ENCODE data around the gene SNN. TPM values are rescaled to one million over a fixed set of nuclear protein-coding genes. Genes with fewer than 3 reads are reported as not detected.

SNN gene
- total RNA-seq, 3 donors from 2014 or later = 16.4 to 68.3 (median 18.7) TPM

GRCh38 chr16:11681976-11682654 lies 13.9 kb downstream of the SNN start:
- intact Hi-C loops (cut with DNase I; ENCODE audit: low total_unique reads) = no loop called here
- DNase-seq (ENCODE audit: low spot score in 2 of 2) = no peak
- Histone ChIP-seq H3K4me3 (no peak overlapping the region), H3K36me3 (no peaks in the 10 kb centered on the region), H3K9me3 (no peaks in the 10 kb centered on the region), H3K27me3 (no peaks in the 10 kb centered on the region), H3K27ac (no peak overlapping the region), H3K4me1 (no peaks in the 10 kb centered on the region)
- TF ChIP-seq POLR2AphosphoS5 (IDR thresholded peaks at IDR 0.05) (no peak), POLR2A (IDR thresholded peaks at IDR 0.05) (no peak), CTCF (IDR thresholded peaks at IDR 0.05) (no peak)

- H3K27me3 ChIP-seq = no peaks in the 10 kb centered on the region
Measured at GRCh38 chr16:11682655-11683096, 14.4 kb downstream of the SNN start.

GRCh38 chr16:11683145-11683544 lies 14.9 kb downstream of the SNN start:
- Histone ChIP-seq H3K4me3 (no peak overlapping the region), H3K4me1 (no peaks in the 10 kb centered on the region), H3K36me3 (no peaks in the 10 kb centered on the region), H3K9me3 (no peaks in the 10 kb centered on the region), H3K27ac (no peak overlapping the region), H3K27me3 (no peaks in the 10 kb centered on the region)
- TF ChIP-seq POLR2A (IDR thresholded peaks at IDR 0.05) (no peak), POLR2AphosphoS5 (IDR thresholded peaks at IDR 0.05) (no peak), CTCF (IDR thresholded peaks at IDR 0.05) (no peak)
- no peak for DNase-seq (ENCODE audit: low spot score in 2 of 2)
- intact Hi-C loops (cut with DNase I; ENCODE audit: low total_unique reads) = no loop called here

More at GRCh38 chr16:11682655-11683096, 14.4 kb downstream of the SNN start:
- Histone ChIP-seq H3K4me3 (no peak overlapping the region), H3K4me1 (no peaks in the 10 kb centered on the region), H3K36me3 (no peaks in the 10 kb centered on the region), H3K27ac (no peak overlapping the region), H3K9me3 (no peaks in the 10 kb centered on the region)
- intact Hi-C loops (cut with DNase I; ENCODE audit: low total_unique reads) = no loop called here
- no peak for DNase-seq (ENCODE audit: low spot score in 2 of 2)
- TF ChIP-seq CTCF (IDR thresholded peaks at IDR 0.05) (no peak), POLR2A (IDR thresholded peaks at IDR 0.05) (no peak), POLR2AphosphoS5 (IDR thresholded peaks at IDR 0.05) (no peak)

GRCh38 chr16:11684231-11685025 lies 16.2 kb downstream of the SNN start:
- Histone ChIP-seq H3K9me3 (no peaks in the 10 kb centered on the region), H3K27me3 (no peaks in the 10 kb centered on the region), H3K4me1 (no peaks in the 10 kb centered on the region), H3K36me3 (no peaks in the 10 kb centered on the region), H3K4me3 (no peak overlapping the region), H3K27ac (no peak overlapping the region)
- intact Hi-C loops (cut with DNase I; ENCODE audit: low total_unique reads) = no loop called here
- no peak for DNase-seq (ENCODE audit: low spot score in 2 of 2)
- TF ChIP-seq POLR2A (IDR thresholded peaks at IDR 0.05) (no peak), POLR2AphosphoS5 (IDR thresholded peaks at IDR 0.05) (no peak), CTCF (IDR thresholded peaks at IDR 0.05) (no peak)

Measured in breast epithelium (tissue), 4 donors.